Embryonic facial prominence (tissue), 1 donor: ENCODE data around the gene UTF1.

ENCODE experiments used
- DNase-seq: peaks from one replicate; pipeline ENCODE4 v3.0.0-alpha.2; 2016; ENCODE audit errors: extremely low spot score

UTF1 gene

DNA sequence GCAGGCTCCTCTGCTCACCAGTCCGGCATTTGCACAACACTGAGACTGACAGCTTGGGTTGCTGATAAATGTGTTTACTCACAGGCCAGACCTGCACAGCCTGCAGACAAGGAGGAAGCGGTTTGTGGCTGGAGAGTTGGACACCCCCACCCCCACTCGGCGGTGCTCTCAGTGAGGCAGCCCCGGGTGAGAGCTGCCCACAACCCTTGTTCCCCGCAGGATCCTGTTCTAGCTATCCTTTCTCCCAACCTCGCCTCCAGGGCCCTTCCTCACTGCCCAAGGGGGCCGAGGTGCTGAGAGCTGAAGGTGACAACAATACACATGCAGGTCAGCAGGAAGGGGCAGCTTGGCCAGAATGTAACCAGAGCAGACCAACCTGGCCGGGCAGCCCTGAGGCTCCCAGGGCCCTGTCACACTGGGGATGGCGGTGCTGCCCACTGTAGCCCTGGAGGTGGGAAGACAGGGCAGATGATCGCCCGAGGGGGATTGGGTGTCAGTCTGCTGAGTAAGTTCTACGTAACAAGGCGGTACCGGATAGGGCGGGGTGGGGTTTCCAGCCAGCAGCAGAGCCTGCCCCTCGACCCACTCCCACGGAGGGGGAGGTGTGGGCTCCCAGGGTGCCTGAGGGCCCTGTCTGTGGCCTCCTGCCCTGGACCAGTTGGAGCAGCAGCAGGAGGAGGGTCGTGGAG is 48.7 kb downstream of the UTF1 start:
- no peak for DNase-seq

DNA sequence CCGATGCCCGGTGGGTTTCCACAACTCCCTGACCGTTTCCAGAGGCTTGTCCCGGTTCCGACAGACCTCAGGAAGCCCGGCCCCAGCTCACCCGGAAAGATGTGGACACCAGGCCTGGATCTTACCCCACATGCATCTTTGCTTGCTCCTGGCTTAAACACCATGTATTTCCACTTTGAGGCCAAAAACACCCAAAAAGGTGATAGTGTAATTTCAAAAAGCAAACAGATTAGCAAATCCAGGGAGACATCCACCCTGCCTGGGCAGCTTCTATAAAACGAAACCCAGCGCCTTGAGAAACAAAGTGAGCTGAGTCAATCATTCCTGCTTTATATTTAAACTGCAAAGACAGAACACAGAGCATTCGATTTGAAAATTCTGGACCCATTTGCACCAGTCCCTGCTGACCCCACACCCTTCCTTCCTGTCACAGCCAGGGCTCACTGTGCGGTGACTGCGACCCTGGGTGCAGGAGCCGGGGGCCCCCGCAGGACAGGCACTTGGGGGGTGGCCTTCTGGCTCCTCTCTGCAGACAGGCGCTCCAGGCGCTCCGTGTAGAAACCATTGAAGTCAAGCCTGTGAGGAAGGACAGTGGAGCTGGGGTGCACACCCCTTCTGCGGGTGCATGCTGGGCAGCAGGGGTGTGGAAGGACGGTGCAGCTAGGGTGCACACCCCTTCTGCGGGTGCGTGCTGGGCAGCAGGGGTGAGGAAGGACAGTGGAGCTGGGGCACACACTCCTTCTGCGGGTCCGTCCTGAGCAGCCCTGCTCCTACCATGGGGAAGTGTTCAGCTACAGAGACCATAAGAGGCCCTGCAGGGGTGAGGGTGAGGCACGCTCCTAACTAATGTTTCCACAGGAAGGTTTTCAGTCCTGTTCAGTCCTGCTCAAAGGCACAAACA is 49.6 kb downstream of the UTF1 start:
- no peak for DNase-seq

DNA sequence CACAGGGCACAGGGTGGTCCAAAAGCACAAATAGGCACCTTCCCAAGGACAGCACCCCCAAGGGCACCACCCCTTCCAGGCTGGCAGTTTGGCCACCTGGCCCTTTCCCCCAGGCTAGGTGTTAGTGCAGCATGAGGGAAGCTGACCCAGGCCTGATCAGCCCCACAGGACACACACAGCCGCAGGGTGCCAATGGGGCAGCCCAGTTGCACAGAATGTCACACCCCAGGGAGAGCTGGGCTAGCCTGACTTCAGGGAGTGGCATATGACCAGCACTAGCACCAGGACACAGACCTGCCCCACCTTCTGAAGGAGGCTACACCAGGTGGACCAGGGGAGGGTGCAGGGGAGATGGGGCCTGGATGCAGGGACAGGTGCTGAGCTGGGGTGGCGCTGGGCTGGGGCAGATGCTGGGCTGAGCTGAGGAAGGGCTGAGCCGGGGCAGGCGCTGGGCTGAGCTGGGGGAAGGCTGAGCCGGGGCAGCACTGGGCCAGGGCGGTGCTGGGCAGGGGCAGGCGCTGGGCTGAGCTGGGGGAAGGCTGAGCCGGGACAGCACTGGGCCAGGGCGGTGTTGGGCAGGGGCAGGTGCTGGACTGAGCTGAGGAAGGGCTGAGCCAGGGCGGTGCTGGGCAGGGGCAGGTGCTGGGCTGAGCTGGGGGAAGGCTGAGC is 50.5 kb downstream of the UTF1 start:
- no peak for DNase-seq

DNA sequence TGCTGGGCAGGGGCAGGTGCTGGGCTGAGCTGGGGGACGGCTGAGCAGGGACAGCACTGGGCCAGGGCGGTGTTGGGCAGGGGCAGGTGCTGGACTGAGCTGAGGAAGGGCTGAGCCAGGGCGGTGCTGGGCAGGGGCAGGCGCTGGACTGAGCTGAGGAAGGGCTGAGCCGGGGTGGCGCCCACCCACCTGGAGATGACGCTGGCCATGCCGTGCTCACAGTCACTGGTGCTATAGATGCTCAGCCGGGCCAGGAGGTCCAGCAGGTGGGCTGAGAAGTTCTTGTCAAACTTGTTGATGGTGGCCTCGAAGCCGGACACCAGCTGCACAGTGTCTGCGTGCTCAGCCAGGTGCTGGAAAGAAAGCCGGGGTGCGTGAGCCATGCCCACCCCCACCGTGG is 51.1 kb downstream of the UTF1 start:
- no peak for DNase-seq
